PC-3 (cell line): ENCODE measurements around the gene DNAJB1. TPM values are rescaled to one million over a fixed set of nuclear protein-coding genes. Genes with fewer than 3 reads are reported as not detected.

Source experiments
- ATAC-seq: fragments of 200-7000 bp; cut with Tn5 transposase; 2 replicates; pipeline ENCODE4 v1.9.1; 2020; ENCODE audit warnings: mild to moderate bottlenecking, moderate library complexity
- BruUV-seq: library from RNA; stranded (reverse); fragments of 400-500 nt; replicated peaks from 2 replicates; lab custom pipeline; 2021; lab: Mats Ljungman, UMichigan
- CTCF ChIA-PET: fragments of 300-600 bp; sonication (Branson Sonifier 250); formaldehyde crosslinking; loops from one replicate; lab custom pipeline; 2022; ENCODE audit warnings: antibody characterized with exemption; lab: Charles Lee
- POLR2A ChIA-PET: fragments of 300-600 bp; sonication (Branson Sonifier 250); formaldehyde crosslinking; loops from one replicate; lab custom pipeline; 2022; ENCODE audit warnings: antibody characterized with exemption; ENCODE audit not compliant: unreplicated experiment; lab: Charles Lee
- DNase-seq: peaks from one replicate; pipeline ENCODE4 v3.0.0-alpha.2; 2015
- H2AFZ ChIP-seq: fragments of 300-600 bp; sonication (generic); 2 replicates; pipeline ENCODE4 v1.6.0; 2016; ENCODE audit warnings: antibody characterized with exemption, low read length
- H3F3A ChIP-seq: fragments of 300-600 bp; sonication (generic); one replicate; pipeline ENCODE4 v1.6.0; 2017; ENCODE audit warnings: antibody characterized with exemption, low read length, control low read depth, mild to moderate bottlenecking; ENCODE audit not compliant: unreplicated experiment
- H3K27ac ChIP-seq: fragments of 300-600 bp; sonication (generic); 2 replicates; pipeline ENCODE4 v1.5.1; 2016; ENCODE audit warnings: mild to moderate bottlenecking, low read length
- H3K27me3 ChIP-seq: fragments of 300-600 bp; sonication (generic); 2 replicates; pipeline ENCODE4 v1.6.1; 2016; ENCODE audit warnings: low read length, mixed read lengths
- H3K36me3 ChIP-seq: fragments of 300-600 bp; sonication (generic); 2 replicates; pipeline ENCODE4 v1.6.1; 2016; ENCODE audit warnings: low read depth, mixed run types, low read length, mixed read lengths
- H3K4me1 ChIP-seq: fragments of 300-600 bp; sonication (generic); 2 replicates; pipeline ENCODE4 v1.5.1; 2016; ENCODE audit warnings: low read length; ENCODE audit not compliant: insufficient read depth
- H3K4me2 ChIP-seq: fragments of 300-600 bp; sonication (generic); 2 replicates; pipeline ENCODE4 v1.6.0; 2016; ENCODE audit warnings: low read length
- H3K4me3 ChIP-seq: fragments of 300-600 bp; sonication (generic); 2 replicates; pipeline ENCODE4 v1.5.1; 2016; ENCODE audit warnings: mild to moderate bottlenecking, low read length, mixed read lengths
- H3K79me2 ChIP-seq: fragments of 300-600 bp; sonication (generic); 2 replicates; pipeline ENCODE4 v1.6.1; 2017; ENCODE audit warnings: low read length, mixed read lengths
- H3K9ac ChIP-seq: fragments of 300-600 bp; sonication (generic); 2 replicates; pipeline ENCODE4 v1.6.0; 2016; ENCODE audit warnings: mild to moderate bottlenecking, low read length
- H3K9me2 ChIP-seq: fragments of 300-600 bp; sonication (generic); replicated peaks from 2 replicates; pipeline ENCODE4 v1.6.1; 2016; ENCODE audit warnings: mixed run types, low read length, mixed read lengths
- H3K9me3 ChIP-seq: fragments of 300-600 bp; sonication (generic); 2 replicates; pipeline ENCODE4 v1.6.1; 2016; ENCODE audit warnings: low read length, mixed read lengths
- H4K20me1 ChIP-seq: fragments of 300-600 bp; sonication (generic); 2 replicates; pipeline ENCODE4 v1.6.1; 2016; ENCODE audit warnings: low read length, mixed read lengths
- EZH2 ChIP-seq: fragments of 300-600 bp; sonication (generic); IDR thresholded peaks from one replicate; pipeline ENCODE4 v1.6.1; 2017; ENCODE audit warnings: antibody characterized with exemption, mild to moderate bottlenecking, low read length; ENCODE audit not compliant: unreplicated experiment
- EZH2phosphoT487 ChIP-seq: fragments of 300-600 bp; sonication (generic); IDR thresholded peaks from 2 replicates; pipeline ENCODE4 v1.6.1; 2018; ENCODE audit warnings: mild to moderate bottlenecking, antibody characterized with exemption, low read length, borderline replicate concordance
- intact Hi-C: fragments of 100-400 bp; cut with micrococcal nuclease; formaldehyde crosslinking; loops from 2 replicates; pipeline ENCODE4 v1.9.0; 2023
- total RNA-seq: library from RNA; depleted of rRNA; stranded (reverse); fragments of >200 nt; gene quantifications from 2 replicates; pipeline ENCODE4 v1.2.3, GENCODE V29; 2014
- TF ChIP-seq, protein P1 (sequence below): fragments of 300-600 bp; sonication (generic); conservative IDR thresholded peaks from 2 replicates; pipeline ENCODE4 v1.5.1; 2017; ENCODE audit warnings: antibody characterized with exemption, low read depth, mild to moderate bottlenecking, low read length

DNAJB1 gene
- total RNA-seq, 1 experiment from 2014 or later, result 167 TPM

DNA sequence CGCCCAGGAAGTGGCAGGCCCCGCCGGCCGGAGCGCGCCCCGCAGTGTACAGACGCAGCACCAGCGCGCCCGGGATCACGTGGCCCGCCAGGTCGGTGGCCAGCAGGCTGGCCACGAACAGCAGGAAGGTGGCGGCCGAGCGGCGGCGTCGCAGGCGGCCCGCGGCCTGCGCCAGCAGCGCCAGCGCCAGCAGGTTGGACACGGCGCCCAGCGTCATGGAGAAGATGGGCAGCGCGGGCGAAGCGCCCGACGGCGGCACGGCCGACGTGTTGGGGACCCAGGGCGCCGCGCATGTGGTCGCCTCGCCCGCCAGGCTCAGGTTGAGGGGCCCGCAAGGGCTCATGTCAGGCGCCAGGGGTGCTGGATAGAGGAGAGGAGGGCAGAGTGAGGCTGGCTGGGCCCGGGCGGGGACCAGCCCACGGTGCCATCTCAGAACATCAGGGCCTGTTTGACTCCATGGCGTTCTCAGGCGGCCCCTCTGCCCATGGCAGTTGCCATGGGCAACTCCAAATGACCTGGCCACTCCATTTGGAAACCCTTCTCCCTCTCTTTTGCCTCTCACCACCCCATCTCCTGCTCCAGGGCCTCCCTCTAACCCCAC, 44.1 kb downstream of the DNAJB1 start:
- Histone ChIP-seq H3K9me2 (no peaks in the 10 kb centered on the region), H2AFZ (no peak overlapping the region), H4K20me1 (no peaks in the 10 kb centered on the region), H3K9ac (no peak overlapping the region), H3K4me2 (peak overlapping the region; percentile 78; the same call in 1 of the 2 replicates), H3K9me3 (no peaks in the 10 kb centered on the region), H3K36me3 (peaks cover 23% of the 10 kb centered on the region), H3K27ac (no peak overlapping the region), H3K4me1 (peaks cover 29% of the 10 kb centered on the region), H3K27me3 (no peaks in the 10 kb centered on the region), H3K79me2 (no peaks in the 10 kb centered on the region), H3K4me3 (no peak overlapping the region), H3F3A (no peaks in the 10 kb centered on the region)
- POLR2A ChIA-PET, result no interaction called here
- ATAC-seq, result no peak
- DNase-seq, result peak; percentile 21
- no TSS peak for BruUV-seq
- TF ChIP-seq, protein P1, sequence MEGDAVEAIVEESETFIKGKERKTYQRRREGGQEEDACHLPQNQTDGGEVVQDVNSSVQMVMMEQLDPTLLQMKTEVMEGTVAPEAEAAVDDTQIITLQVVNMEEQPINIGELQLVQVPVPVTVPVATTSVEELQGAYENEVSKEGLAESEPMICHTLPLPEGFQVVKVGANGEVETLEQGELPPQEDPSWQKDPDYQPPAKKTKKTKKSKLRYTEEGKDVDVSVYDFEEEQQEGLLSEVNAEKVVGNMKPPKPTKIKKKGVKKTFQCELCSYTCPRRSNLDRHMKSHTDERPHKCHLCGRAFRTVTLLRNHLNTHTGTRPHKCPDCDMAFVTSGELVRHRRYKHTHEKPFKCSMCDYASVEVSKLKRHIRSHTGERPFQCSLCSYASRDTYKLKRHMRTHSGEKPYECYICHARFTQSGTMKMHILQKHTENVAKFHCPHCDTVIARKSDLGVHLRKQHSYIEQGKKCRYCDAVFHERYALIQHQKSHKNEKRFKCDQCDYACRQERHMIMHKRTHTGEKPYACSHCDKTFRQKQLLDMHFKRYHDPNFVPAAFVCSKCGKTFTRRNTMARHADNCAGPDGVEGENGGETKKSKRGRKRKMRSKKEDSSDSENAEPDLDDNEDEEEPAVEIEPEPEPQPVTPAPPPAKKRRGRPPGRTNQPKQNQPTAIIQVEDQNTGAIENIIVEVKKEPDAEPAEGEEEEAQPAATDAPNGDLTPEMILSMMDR, result no peak
- TF ChIP-seq EZH2phosphoT487 (no peak), EZH2 (no peak)
- intact Hi-C loops, result loop anchor here (10.0 kb wide), 1 partner anchor 339 kb away; the partner anchor contains the start of gene ASF1B
- CTCF ChIA-PET, result interaction anchor here (0.7 kb wide), 1 partner anchor 43 kb away, joined by 4 read pairs; no protein-coding TSS in a partner anchor

DNA sequence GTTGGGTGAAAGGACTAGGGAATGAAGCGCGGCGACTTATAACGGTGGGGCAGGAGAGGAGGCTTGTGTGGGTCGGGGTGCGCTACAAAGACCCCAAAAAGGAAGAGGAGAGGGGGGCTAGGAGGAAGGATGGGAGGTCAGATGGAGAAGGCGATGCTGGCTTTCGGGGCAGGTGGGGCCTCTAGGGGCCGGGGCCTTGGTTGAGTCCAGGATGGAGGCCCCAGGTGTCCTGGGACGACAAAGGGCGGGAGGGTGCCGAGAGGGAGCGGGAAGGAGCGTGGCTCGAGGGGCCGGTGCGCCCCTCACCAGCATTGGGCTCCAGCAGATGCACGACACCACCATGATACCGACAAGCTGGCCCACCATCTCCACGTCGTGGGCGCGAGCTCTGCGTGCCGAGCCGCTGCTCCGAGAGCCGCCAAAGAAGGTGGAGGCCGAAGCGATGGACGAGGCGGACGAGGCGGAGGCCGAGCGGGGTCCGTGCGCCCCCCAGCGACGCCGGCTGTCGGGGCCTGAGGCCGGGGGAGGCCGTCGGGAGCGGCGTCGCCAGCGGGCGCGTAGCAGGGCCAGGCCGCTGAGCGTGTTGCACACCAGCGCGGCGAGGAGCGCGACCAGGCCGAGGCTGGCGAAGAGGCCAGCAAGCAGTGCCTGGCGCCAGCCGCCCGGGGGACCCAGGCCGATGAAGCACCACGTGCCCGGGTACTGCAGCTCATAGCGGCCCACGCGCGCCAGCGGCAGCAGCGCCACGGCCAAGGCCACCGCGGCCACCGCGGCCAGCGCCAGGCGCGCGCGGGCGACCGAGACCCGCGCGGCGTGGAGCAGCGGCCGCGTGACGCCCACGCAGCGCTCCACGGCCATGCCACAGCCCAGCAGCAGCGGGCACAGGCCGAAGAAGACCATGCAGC, 44.9 kb downstream of the DNAJB1 start:
- Histone ChIP-seq H3K36me3 (peaks cover 20% of the 10 kb centered on the region; the same call in 1 of the 2 replicates), H3K4me2 (no peak overlapping the region), H3K9me2 (no peaks in the 10 kb centered on the region), H4K20me1 (no peaks in the 10 kb centered on the region), H3K79me2 (no peaks in the 10 kb centered on the region), H3K27ac (no peak overlapping the region), H3K27me3 (no peaks in the 10 kb centered on the region), H3K4me3 (no peak overlapping the region), H2AFZ (no peak overlapping the region), H3F3A (no peaks in the 10 kb centered on the region), H3K9me3 (no peaks in the 10 kb centered on the region), H3K4me1 (peaks cover 29% of the 10 kb centered on the region), H3K9ac (no peak overlapping the region)
- ChIA-PET CTCF (interaction anchor here (0.8 to 1.4 kb wide), 3 partner anchors 32 to 337 kb away, joined by 3 to 7 read pairs (median 5); partner anchors contain the start of gene ASF1B), POLR2A (no interaction called here)
- no TSS peak for BruUV-seq
- TF ChIP-seq, protein P1, result no peak
- TF ChIP-seq EZH2phosphoT487 (no peak), EZH2 (no peak)
- ATAC-seq, result no peak
- intact Hi-C loops, result loop anchor here (10.0 kb wide), 1 partner anchor 339 kb away; the partner anchor contains the start of gene ASF1B
- DNase-seq, result no peak
